Embryonic facial prominence (tissue), 1 donor: Measurements from ENCODE around the gene TMED9.
"Not testable (repeated sequence)": the region's sequence is repeated elsewhere in the genome, so short reads cannot be mapped to it uniquely, and the experiment has no call there.

ENCODE experiments used
- DNase-seq: peaks from one replicate; pipeline ENCODE4 v3.0.0-alpha.2; 2016; ENCODE audit errors: extremely low spot score

Gene TMED9

GRCh38 chr5:177592010-177592834 is at the start of gene TMED9:
TMED9 (plus strand) TSS chr5:177592203; CDS start chr5:177592215, 12 bp downstream.
- DNase-seq, result peak; percentile 75

GRCh38 chr5:177542816-177543465 is 49.1 kb upstream of the TMED9 start:
- no peak for DNase-seq

- DNase-seq, result no peak
Observed at GRCh38 chr5:177545487-177546257, 46.3 kb upstream of the TMED9 start.

GRCh38 chr5:177546258-177546741 is 45.7 kb upstream of the TMED9 start:
- DNase-seq, result no peak

GRCh38 chr5:177547736-177548135 is 44.3 kb upstream of the TMED9 start:
- DNase-seq, result no peak

GRCh38 chr5:177548495-177548894 is 43.5 kb upstream of the TMED9 start:
- no peak for DNase-seq

GRCh38 chr5:177550122-177550521 is 41.9 kb upstream of the TMED9 start:
- no peak for DNase-seq

GRCh38 chr5:177552839-177553455 is 39.1 kb upstream of the TMED9 start:
- no peak for DNase-seq

GRCh38 chr5:177553671-177554429 is 38.2 kb upstream of the TMED9 start:
- no peak for DNase-seq

- DNase-seq, result peak; percentile 71
Observed at GRCh38 chr5:177554474-177555111, 37.4 kb upstream of the TMED9 start, which contains the start of gene FAM193B. FAM193B (minus strand) TSS chr5:177554563; CDS start chr5:177554458, 105 bp downstream.

GRCh38 chr5:177555228-177555627 is 36.8 kb upstream of the TMED9 start:
- DNase-seq, result no peak

- no peak for DNase-seq
Observed at GRCh38 chr5:177555665-177556064, 36.3 kb upstream of the TMED9 start.

- no peak for DNase-seq
Observed at GRCh38 chr5:177557041-177557647, 34.9 kb upstream of the TMED9 start.

GRCh38 chr5:177557796-177558195 is 34.2 kb upstream of the TMED9 start:
- no peak for DNase-seq

- not testable (repeated sequence) for DNase-seq
Observed at GRCh38 chr5:177559446-177559941, 32.5 kb upstream of the TMED9 start.

- no peak for DNase-seq
Observed at GRCh38 chr5:177565046-177565445, 27.0 kb upstream of the TMED9 start.

- no peak for DNase-seq
Observed at GRCh38 chr5:177568326-177568725, 23.7 kb upstream of the TMED9 start.

GRCh38 chr5:177569894-177570293 is 22.1 kb upstream of the TMED9 start:
- DNase-seq, result no peak

GRCh38 chr5:177575488-177575887 is 16.5 kb upstream of the TMED9 start:
- DNase-seq, result no peak

- DNase-seq, result no peak
Observed at GRCh38 chr5:177576169-177576568, 15.8 kb upstream of the TMED9 start.
